ENCODE data around the gene RNF144A. TPM values are rescaled to one million over a fixed set of nuclear protein-coding genes. Genes with fewer than 3 reads are reported as not detected.

The RNF144A gene
- total and polyA plus RNA-seq, 2 donors (not counting 1 experiment from before 2014, with no cell fraction given): 1.2 to 1.6 TPM

- DNase-seq (no peak), ATAC-seq (ENCODE audit: low read depth) (no peak)
- Histone ChIP-seq H3K4me1 (ENCODE audit: control insufficient read depth in 2 of 2, insufficient read depth in 2 of 2, low read length in 2 of 2) (peaks cover 27 to 28% of the 10 kb centered on the region in 2 donors), H4K20me1 (ENCODE audit: control insufficient read depth, insufficient read depth, low read length, poor library complexity, severe bottlenecking) (no peaks in the 10 kb centered on the region), H3K27ac (ENCODE audit: low read length in 2 of 2) (no peak overlapping the region), H3K27me3 (replicated peaks in 1 of 4; ENCODE audit: control extremely low read depth in 1 of 4, control insufficient read depth in 3 of 4, insufficient read depth in 4 of 4, low read length in 3 of 4) (no peaks in the 10 kb centered on the region), H3K9me3 (ENCODE audit: control extremely low read depth in 1 of 3, control insufficient read depth in 2 of 3, insufficient read depth in 1 of 3, low read length in 2 of 3) (no peaks in the 10 kb centered on the region), H3K4me2 (replicated peaks; ENCODE audit: low read depth, low read length, poor library complexity, severe bottlenecking) (no peak overlapping the region), H3K4me3 (ENCODE audit: control extremely low read depth in 1 of 5, extremely low read depth in 1 of 5, insufficient read depth in 1 of 5, low read depth in 2 of 5, low read length in 4 of 5) (no peak overlapping the region), H2AFZ (ENCODE audit: insufficient read depth, low read depth, low read length, poor library complexity, severe bottlenecking) (no peak overlapping the region), H3K9ac (ENCODE audit: low read length) (no peak overlapping the region), H3K79me2 (ENCODE audit: control insufficient read depth, insufficient read depth, low read length) (no peaks in the 10 kb centered on the region), H3K36me3 (replicated peaks in 1 of 2; ENCODE audit: control extremely low read depth in 1 of 2, control insufficient read depth in 1 of 2, extremely low read depth in 1 of 2, insufficient read depth in 2 of 2, low read length in 1 of 2) (no peaks in the 10 kb centered on the region)
- Mint-ChIP-seq H3K27ac (no peak overlapping the region), H3K27me3 (no peaks in the 10 kb centered on the region), H3K4me3 (no peak overlapping the region), H3K9me3 (ENCODE audit: insufficient read depth) (peaks cover 4% of the 10 kb centered on the region), H3K4me1 (peaks cover 34% of the 10 kb centered on the region)
- ChIA-PET POLR2A (no interaction called here), CTCF (interaction anchor here (1.3 kb wide), 1 partner anchor 19 kb away, joined by 3 read pairs; no protein-coding TSS in a partner anchor)
- intact Hi-C loops (cut with micrococcal nuclease): no loop called here
- 89% methylated on average over 9 of the region's 11 CpGs for WGBS (ENCODE audit: insufficient coverage)
- TF ChIP-seq, protein P1, sequence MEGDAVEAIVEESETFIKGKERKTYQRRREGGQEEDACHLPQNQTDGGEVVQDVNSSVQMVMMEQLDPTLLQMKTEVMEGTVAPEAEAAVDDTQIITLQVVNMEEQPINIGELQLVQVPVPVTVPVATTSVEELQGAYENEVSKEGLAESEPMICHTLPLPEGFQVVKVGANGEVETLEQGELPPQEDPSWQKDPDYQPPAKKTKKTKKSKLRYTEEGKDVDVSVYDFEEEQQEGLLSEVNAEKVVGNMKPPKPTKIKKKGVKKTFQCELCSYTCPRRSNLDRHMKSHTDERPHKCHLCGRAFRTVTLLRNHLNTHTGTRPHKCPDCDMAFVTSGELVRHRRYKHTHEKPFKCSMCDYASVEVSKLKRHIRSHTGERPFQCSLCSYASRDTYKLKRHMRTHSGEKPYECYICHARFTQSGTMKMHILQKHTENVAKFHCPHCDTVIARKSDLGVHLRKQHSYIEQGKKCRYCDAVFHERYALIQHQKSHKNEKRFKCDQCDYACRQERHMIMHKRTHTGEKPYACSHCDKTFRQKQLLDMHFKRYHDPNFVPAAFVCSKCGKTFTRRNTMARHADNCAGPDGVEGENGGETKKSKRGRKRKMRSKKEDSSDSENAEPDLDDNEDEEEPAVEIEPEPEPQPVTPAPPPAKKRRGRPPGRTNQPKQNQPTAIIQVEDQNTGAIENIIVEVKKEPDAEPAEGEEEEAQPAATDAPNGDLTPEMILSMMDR (IDR thresholded peaks at IDR 0.05): no peak
- no peak for TF ChIP-seq EZH2 (IDR thresholded peaks at IDR 0.05; ENCODE audit: borderline replicate concordance, insufficient read depth, low read depth, low read length, poor library complexity, severe bottlenecking)
Observed at GRCh38 chr2:6995391-6996097, 78.3 kb downstream of the RNF144A start.

GRCh38 chr2:6999211-6999877, 82.1 kb downstream of the RNF144A start:
- TF ChIP-seq, protein P1 (IDR thresholded peaks at IDR 0.05): no peak
- no peak for TF ChIP-seq EZH2 (IDR thresholded peaks at IDR 0.05; ENCODE audit: borderline replicate concordance, insufficient read depth, low read depth, low read length, poor library complexity, severe bottlenecking)
- Histone ChIP-seq H3K9me3 (ENCODE audit: control extremely low read depth in 1 of 3, control insufficient read depth in 2 of 3, insufficient read depth in 1 of 3, low read length in 2 of 3) (peaks cover 0 to 4% (median 0%) of the 10 kb centered on the region in 3 donors), H2AFZ (ENCODE audit: insufficient read depth, low read depth, low read length, poor library complexity, severe bottlenecking) (peak overlapping the region; percentile 36), H3K36me3 (replicated peaks in 1 of 2; ENCODE audit: control extremely low read depth in 1 of 2, control insufficient read depth in 1 of 2, extremely low read depth in 1 of 2, insufficient read depth in 2 of 2, low read length in 1 of 2) (no peaks in the 10 kb centered on the region), H3K79me2 (ENCODE audit: control insufficient read depth, insufficient read depth, low read length) (no peaks in the 10 kb centered on the region), H3K4me1 (ENCODE audit: control insufficient read depth in 2 of 2, insufficient read depth in 2 of 2, low read length in 2 of 2) (peaks cover 42 to 43% of the 10 kb centered on the region in 2 donors), H3K4me3 (ENCODE audit: control extremely low read depth in 1 of 5, extremely low read depth in 1 of 5, insufficient read depth in 1 of 5, low read depth in 2 of 5, low read length in 4 of 5) (no peak overlapping the region), H4K20me1 (ENCODE audit: control insufficient read depth, insufficient read depth, low read length, poor library complexity, severe bottlenecking) (no peaks in the 10 kb centered on the region), H3K4me2 (replicated peaks; ENCODE audit: low read depth, low read length, poor library complexity, severe bottlenecking) (peak overlapping the region; percentile 50), H3K27me3 (replicated peaks in 1 of 4; ENCODE audit: control extremely low read depth in 1 of 4, control insufficient read depth in 3 of 4, insufficient read depth in 4 of 4, low read length in 3 of 4) (no peaks in the 10 kb centered on the region), H3K9ac (ENCODE audit: low read length) (no peak overlapping the region), H3K27ac (ENCODE audit: low read length in 2 of 2) (no peak overlapping the region)
- Mint-ChIP-seq H3K4me3 (peak overlapping the region; percentile 71), H3K4me1 (peaks cover 42% of the 10 kb centered on the region), H3K9me3 (ENCODE audit: insufficient read depth) (no peaks in the 10 kb centered on the region), H3K27ac (peak overlapping the region; percentile 89), H3K27me3 (no peaks in the 10 kb centered on the region)
- intact Hi-C loops (cut with micrococcal nuclease): no loop called here
- peak; percentile 63 for ATAC-seq (ENCODE audit: low read depth)
- 2% methylated on average over 6 of the region's 7 CpGs for WGBS (ENCODE audit: insufficient coverage)
- ChIA-PET POLR2A (no interaction called here), CTCF (interaction anchor here (1.1 to 1.5 kb wide), 3 partner anchors 15 to 83 kb away, joined by 3 to 5 read pairs (median 3); partner anchors contain the start of gene RNF144A)
- peak; percentile 28 for DNase-seq
